Measurements from ENCODE around the gene SPDYC.

Gene SPDYC

GRCh38 chr11:65165410-65166317 is 4.4 kb upstream of the SPDYC start:
- Histone ChIP-seq H4K20me1 (ENCODE audit: insufficient read depth) (no peaks in the 10 kb centered on the region), H3K4me2 (no peak overlapping the region), H3K27me3 (ENCODE audit: insufficient read depth, low read depth) (no peaks in the 10 kb centered on the region), H3K79me2 (ENCODE audit: insufficient read depth, low read depth) (no peaks in the 10 kb centered on the region), H2AFZ (ENCODE audit: low read depth) (no peak overlapping the region), H3K4me3 (IDR thresholded peaks at IDR 0.05; ENCODE audit: insufficient read depth, low read depth, low read length) (no peak overlapping the region), H3K9ac (no peak overlapping the region), H3K36me3 (ENCODE audit: insufficient read depth) (no peaks in the 10 kb centered on the region), H3K27ac (no peak overlapping the region), H3K4me1 (ENCODE audit: low read depth, poor library complexity, severe bottlenecking) (no peaks in the 10 kb centered on the region)
- TF ChIP-seq CTCF (conservative IDR thresholded peaks at IDR 0.05; ENCODE audit: low read depth, low read length): no peak

- Histone ChIP-seq H3K4me2 (no peak overlapping the region), H2AFZ (ENCODE audit: low read depth) (no peak overlapping the region), H4K20me1 (ENCODE audit: insufficient read depth) (no peaks in the 10 kb centered on the region), H3K4me1 (ENCODE audit: low read depth, poor library complexity, severe bottlenecking) (no peaks in the 10 kb centered on the region), H3K79me2 (ENCODE audit: insufficient read depth, low read depth) (no peaks in the 10 kb centered on the region), H3K4me3 (IDR thresholded peaks at IDR 0.05; ENCODE audit: insufficient read depth, low read depth, low read length) (no peak overlapping the region), H3K27ac (no peak overlapping the region), H3K9ac (no peak overlapping the region), H3K36me3 (ENCODE audit: insufficient read depth) (no peaks in the 10 kb centered on the region), H3K27me3 (ENCODE audit: insufficient read depth, low read depth) (no peaks in the 10 kb centered on the region)
- no peak for TF ChIP-seq CTCF (conservative IDR thresholded peaks at IDR 0.05; ENCODE audit: low read depth, low read length)
These were observed 3.1 kb upstream of the SPDYC start for GRCh38 chr11:65166893-65167292.

GRCh38 chr11:65167656-65168055 is 2.4 kb upstream of the SPDYC start:
- Histone ChIP-seq H3K9ac (no peak overlapping the region), H3K27me3 (ENCODE audit: insufficient read depth, low read depth) (no peaks in the 10 kb centered on the region), H3K4me1 (ENCODE audit: low read depth, poor library complexity, severe bottlenecking) (no peaks in the 10 kb centered on the region), H3K4me2 (no peak overlapping the region), H3K4me3 (IDR thresholded peaks at IDR 0.05; ENCODE audit: insufficient read depth, low read depth, low read length) (no peak overlapping the region), H2AFZ (ENCODE audit: low read depth) (no peak overlapping the region), H3K79me2 (ENCODE audit: insufficient read depth, low read depth) (no peaks in the 10 kb centered on the region), H3K36me3 (ENCODE audit: insufficient read depth) (no peaks in the 10 kb centered on the region), H3K27ac (no peak overlapping the region), H4K20me1 (ENCODE audit: insufficient read depth) (no peaks in the 10 kb centered on the region)
- no peak for TF ChIP-seq CTCF (conservative IDR thresholded peaks at IDR 0.05; ENCODE audit: low read depth, low read length)

GRCh38 chr11:65169164-65169641 is 830 bp upstream of the SPDYC start:
- Histone ChIP-seq H3K36me3 (ENCODE audit: insufficient read depth) (no peaks in the 10 kb centered on the region), H4K20me1 (ENCODE audit: insufficient read depth) (no peaks in the 10 kb centered on the region), H3K4me2 (no peak overlapping the region), H3K4me1 (ENCODE audit: low read depth, poor library complexity, severe bottlenecking) (no peaks in the 10 kb centered on the region), H2AFZ (ENCODE audit: low read depth) (peak overlapping the region; percentile 1; the same call in 1 of the 2 replicates), H3K79me2 (ENCODE audit: insufficient read depth, low read depth) (no peaks in the 10 kb centered on the region), H3K27me3 (ENCODE audit: insufficient read depth, low read depth) (no peaks in the 10 kb centered on the region), H3K4me3 (IDR thresholded peaks at IDR 0.05; ENCODE audit: insufficient read depth, low read depth, low read length) (no peak overlapping the region), H3K9ac (no peak overlapping the region), H3K27ac (no peak overlapping the region)
- no peak for TF ChIP-seq CTCF (conservative IDR thresholded peaks at IDR 0.05; ENCODE audit: low read depth, low read length)
